Tibial nerve (tissue), 4 donors: ENCODE measurements around the gene MFSD12.

Source experiments
- CTCF ChIP-seq, 5 experiments: fragments of 200-600 bp in 3 of 5; fragments of 450-650 bp in 2 of 5; sonication (generic) in 3 of 5; IDR thresholded peaks; one replicate each; pipeline ENCODE4 v1.5.1; 2016 to 2019; ENCODE audit warnings: antibody characterized with exemption in 5 of 5, mild to moderate bottlenecking in 3 of 5, moderate library complexity in 2 of 5
- EP300 ChIP-seq, 2 donors: sonication (generic); formaldehyde crosslinking; IDR thresholded peaks; one replicate each; pipeline ENCODE4 v1.6.1; 2017; ENCODE audit warnings: antibody characterized with exemption in 2 of 2, mild to moderate bottlenecking in 1 of 2

GRCh38 chr19:3555653-3556422 is 1.5 kb downstream of the MFSD12 start:
- TF ChIP-seq CTCF (IDR thresholded peaks at IDR 0.05) = no peak
- TF ChIP-seq EP300 (IDR thresholded peaks at IDR 0.05) = no peak
